ENCODE data around the gene VPS35L.

Gene VPS35L

DNA sequence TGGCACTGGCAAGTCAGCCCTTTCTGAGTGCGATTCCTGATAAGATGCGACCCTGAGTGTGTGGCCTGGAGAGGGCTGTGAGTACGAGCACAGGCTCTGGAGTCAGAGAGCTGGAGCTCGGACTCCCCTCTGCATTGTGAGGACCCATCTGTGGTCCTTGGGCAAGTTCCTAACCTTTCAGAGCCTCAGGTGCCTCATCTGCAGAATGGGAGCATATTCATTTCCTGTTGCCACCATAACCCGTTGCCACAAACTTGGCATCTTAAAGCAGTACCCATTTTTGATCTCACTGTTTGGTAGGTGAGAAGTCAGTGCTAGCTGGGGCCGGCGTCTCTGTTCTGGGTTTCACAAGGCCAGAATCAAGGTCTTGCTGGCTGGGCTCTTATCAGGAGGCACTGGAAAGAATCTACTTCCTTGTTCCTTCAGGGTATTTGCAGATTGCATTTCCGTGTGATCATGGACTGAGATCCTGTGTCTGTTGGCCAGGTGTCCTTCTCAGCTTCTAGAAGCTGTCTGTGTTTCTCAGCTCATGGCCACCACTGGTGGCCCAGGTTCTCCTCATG, 142.3 kb downstream of the VPS35L start:
- TF ChIP-seq GATA2 (IDR thresholded peaks at IDR 0.05; ENCODE audit: low read depth, low read length) (no peak), GATA3 (IDR thresholded peaks at IDR 0.05; ENCODE audit: low read depth, low read length) (no peak)

DNA sequence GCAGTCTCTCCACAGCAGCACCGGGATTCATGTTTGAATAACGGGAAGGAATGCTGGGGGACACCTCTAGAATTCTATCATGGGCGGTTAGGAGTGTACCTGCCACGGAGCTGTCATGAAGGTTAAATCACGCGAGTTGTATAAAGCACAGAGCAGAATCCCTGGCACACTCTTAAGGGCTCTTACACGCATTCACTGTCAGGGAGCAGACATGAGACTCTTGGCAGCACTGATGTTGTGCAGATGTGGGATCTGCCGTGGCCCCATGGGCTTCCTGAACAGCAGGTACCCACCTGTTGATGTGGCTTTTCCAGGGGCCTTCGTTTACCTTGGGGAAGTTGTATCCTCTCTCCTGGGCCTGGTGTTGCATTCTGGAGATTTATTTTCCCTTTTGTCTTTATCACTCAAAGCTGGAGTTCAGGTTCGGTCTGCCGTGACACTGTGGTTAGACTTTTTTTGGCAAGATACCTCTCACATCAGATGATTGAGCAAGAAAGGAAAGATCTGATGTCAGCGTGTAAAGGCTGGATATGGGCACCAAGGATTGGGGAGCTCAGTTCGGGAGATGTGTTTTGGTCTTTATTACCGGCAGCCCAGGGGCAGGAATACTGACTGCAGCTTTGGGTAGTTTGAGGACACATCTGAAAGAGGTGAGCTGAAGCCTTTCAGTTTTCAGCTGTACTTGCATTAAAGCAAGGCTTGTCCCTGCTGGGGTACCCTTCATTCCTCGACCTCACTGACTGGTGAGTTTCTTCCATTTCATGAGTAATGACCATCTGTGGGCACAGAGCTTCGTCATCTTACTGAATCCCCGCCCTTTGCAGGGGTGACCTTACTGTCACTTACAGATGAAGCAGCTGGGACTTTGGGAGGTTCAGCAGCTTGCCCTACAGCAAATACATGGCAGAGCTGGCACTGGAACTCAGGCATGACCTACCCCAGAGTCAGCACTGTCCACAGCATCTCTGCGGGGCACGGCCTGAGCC, 143.3 kb downstream of the VPS35L start:
- TF ChIP-seq GATA2 (IDR thresholded peaks at IDR 0.05; ENCODE audit: low read depth, low read length): no peak
- TF ChIP-seq GATA3 (IDR thresholded peaks at IDR 0.05; ENCODE audit: low read depth, low read length): no peak

DNA sequence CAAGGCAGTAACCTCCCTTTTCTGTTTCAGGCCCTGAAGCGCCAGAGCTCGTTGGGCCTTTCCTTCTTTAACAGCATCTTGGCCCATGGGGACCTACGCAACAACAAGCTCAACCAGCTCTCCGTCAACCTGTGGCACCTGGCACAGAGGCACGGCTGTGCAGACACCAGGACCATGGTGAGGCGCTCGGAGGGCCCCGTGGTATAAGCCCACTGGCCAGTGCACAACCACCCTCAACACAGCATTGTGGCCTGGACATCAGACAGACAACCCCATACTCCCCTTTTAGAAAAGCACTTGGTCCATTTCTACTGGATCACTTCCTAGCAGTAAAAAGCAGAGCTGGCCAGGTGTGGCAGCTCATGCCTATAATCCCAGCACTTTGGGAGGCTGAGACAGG, 144.0 kb downstream of the VPS35L start:
- no peak for TF ChIP-seq GATA2 (IDR thresholded peaks at IDR 0.05; ENCODE audit: low read depth, low read length)

DNA sequence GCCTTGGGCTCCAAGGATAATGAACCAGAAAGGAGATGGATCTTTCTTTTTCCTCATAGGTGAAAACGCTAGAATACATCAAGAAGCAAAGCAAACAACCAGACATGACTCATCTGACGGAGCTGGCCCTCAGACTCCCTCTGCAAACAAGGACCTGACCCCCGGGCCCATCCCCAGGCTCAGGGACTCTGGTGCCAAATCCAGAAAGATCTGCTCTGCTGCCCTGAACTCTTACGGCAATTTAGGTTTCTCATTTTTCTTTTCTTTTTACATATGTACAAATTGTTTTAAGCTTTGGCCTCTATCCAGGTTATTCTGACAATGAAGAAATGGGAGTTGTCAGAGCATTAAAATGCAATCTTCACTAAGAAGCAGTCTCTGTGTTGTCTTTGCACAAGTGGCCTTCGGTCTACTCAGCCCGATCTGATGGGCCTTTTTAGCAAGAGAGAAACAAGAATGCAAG, 144.8 kb downstream of the VPS35L start:
- TF ChIP-seq GATA3 (IDR thresholded peaks at IDR 0.05; ENCODE audit: low read depth, low read length): no peak
- no peak for TF ChIP-seq GATA2 (IDR thresholded peaks at IDR 0.05; ENCODE audit: low read depth, low read length)

DNA sequence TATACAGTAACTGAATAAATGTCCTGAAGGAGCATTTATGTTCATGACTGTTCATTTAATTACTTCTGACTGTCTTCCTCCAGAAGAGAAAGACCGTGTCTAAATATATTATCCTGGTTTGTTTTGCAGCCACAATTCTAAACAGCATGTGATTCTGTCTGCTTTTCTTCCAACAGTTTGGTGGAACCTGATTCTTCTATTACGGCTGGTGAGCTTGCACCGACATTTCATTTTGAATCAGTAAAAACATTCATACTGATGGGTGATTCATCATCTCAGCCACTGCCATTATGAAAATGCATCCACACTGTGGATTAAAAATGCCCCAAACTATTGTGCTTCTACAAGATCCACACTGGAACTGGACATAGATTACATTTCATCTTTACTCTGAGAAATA, 145.6 kb downstream of the VPS35L start:
- TF ChIP-seq GATA2 (IDR thresholded peaks at IDR 0.05; ENCODE audit: low read depth, low read length) (no peak), GATA3 (IDR thresholded peaks at IDR 0.05; ENCODE audit: low read depth, low read length) (no peak)

GRCh38 chr16:19703172-19703889, 147.8 kb downstream of the VPS35L start:
- no peak for TF ChIP-seq GATA2 (IDR thresholded peaks at IDR 0.05; ENCODE audit: low read depth, low read length)
- no peak for TF ChIP-seq GATA3 (IDR thresholded peaks at IDR 0.05; ENCODE audit: low read depth, low read length)

DNA sequence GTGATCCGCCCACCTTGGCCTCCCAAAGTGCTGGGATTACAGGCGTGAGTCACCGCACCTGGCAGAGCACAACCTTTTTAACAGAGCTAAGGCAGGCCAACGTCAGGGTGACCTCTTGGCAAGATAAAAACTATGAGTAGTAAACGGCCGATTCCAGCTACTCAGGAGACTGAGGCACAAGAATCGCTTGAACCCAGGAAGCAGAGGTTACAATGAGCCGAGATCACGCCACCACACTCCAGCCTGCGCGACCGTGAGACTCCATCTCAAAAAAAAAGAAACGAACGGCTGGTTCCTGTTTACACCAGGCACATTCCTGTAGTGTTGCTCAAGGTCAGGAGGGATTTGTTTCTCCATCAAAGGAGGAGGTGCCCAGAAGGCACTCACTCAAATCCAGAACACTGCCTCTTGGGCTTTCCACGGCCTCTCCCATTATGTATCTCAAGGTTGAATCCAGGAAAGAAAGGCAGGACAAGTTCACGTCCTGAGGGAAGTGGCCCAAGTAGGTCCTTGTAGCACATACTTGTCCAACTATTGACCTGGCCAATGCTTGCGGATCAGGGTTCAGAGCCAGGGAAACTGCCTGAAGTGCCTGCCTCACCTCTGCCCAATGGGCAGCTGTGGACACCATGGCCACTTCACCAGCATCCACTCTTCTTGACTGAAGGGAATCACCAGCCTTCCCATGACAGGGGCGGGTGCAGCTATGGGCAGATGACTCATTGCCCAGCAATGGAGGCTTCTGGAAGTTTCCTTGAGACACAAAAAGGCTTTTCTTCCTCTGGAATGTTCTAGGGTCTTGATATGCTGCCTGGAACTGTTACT, 149.0 kb downstream of the VPS35L start:
- TF ChIP-seq GATA2 (IDR thresholded peaks at IDR 0.05; ENCODE audit: low read depth, low read length) (no peak), GATA3 (IDR thresholded peaks at IDR 0.05; ENCODE audit: low read depth, low read length) (no peak)

- no peak for TF ChIP-seq GATA2 (IDR thresholded peaks at IDR 0.05; ENCODE audit: low read depth, low read length)
- no peak for TF ChIP-seq GATA3 (IDR thresholded peaks at IDR 0.05; ENCODE audit: low read depth, low read length)
Measured at GRCh38 chr16:19705146-19705501, 149.6 kb downstream of the VPS35L start.

DNA sequence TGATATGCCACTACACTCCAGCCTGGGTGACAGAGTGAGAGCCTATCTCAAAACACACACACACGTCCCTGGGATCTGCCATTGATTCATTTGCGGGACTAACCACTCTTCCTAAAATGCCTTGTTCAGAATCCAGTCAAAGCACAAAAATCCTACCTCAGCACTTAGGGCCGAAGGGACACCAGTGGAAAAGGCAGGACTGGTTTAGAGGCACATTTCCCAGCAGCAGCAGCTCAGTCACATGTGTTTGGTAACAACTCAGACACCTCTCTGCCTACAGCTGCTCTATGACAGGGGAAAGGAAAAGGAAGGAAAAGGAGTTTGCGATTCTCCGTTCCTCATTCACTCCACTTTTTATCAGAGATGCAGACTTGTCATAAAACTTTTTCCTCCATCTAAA, 150.3 kb downstream of the VPS35L start:
- no peak for TF ChIP-seq GATA2 (IDR thresholded peaks at IDR 0.05; ENCODE audit: low read depth, low read length)
- TF ChIP-seq GATA3 (IDR thresholded peaks at IDR 0.05; ENCODE audit: low read depth, low read length): no peak

- TF ChIP-seq GATA2 (IDR thresholded peaks at IDR 0.05; ENCODE audit: low read depth, low read length): no peak
- TF ChIP-seq GATA3 (IDR thresholded peaks at IDR 0.05; ENCODE audit: low read depth, low read length): no peak
Measured at GRCh38 chr16:19706846-19707245, 151.3 kb downstream of the VPS35L start.

DNA sequence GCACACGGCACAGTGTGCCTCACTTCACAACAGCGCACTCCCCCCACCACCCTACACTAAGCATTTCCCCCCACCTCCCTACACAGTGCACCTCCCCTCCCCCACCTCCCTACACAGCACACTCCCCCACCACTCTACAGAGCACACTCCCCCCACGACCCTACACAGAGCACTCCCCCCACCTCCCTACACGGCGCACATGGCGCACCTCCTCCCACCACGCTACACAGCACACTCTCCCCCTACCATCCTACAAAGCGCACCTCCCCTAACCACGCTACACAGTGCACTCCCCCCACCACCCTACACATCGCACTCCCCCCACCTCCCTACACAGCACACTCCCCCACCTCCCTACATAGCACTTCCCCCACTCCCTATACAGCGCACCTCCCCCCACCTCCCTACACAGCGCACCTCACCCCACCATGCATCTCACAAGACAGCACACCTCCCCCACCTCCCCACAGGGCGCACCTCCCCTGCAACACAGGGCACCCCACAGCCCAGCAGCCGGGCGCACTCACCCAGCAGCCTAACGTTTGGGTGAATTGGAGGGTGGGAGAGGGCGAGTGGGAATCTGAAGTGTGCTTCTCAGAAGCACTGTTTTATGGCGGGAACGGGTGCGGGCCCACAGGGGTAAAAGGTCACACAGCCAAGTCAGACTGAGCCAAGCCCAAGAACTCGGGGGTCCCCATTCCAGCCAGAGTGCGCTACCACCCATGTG, 152.2 kb downstream of the VPS35L start:
- no peak for TF ChIP-seq GATA2 (IDR thresholded peaks at IDR 0.05; ENCODE audit: low read depth, low read length)
- no peak for TF ChIP-seq GATA3 (IDR thresholded peaks at IDR 0.05; ENCODE audit: low read depth, low read length)

- TF ChIP-seq GATA2 (IDR thresholded peaks at IDR 0.05; ENCODE audit: low read depth, low read length): no peak
- TF ChIP-seq GATA3 (IDR thresholded peaks at IDR 0.05; ENCODE audit: low read depth, low read length): no peak
Measured at GRCh38 chr16:19708296-19709205, 153.0 kb downstream of the VPS35L start.

All from SH-SY5Y (cell line).